Stimulated activated CD8-positive, alpha-beta memory T cell treated with anti-CD3 and anti-CD28 coated beads, Interleukin-15, amount 100 ng/mL, for 1 hour (primary cell): ENCODE results near the gene RILPL1.
"Not testable (repeated sequence)": the region's sequence is repeated elsewhere in the genome, so short reads cannot be mapped to it uniquely, and the experiment has no call there.

Source experiments
- DNase-seq: peaks from one replicate; pipeline ENCODE4 v3.0.0-alpha.2; 2020; ENCODE audit warnings: low read depth

The RILPL1 gene

GRCh38 chr12:123465084-123465483 is 68.4 kb downstream of the RILPL1 start:
- DNase-seq = no peak

GRCh38 chr12:123463174-123463573 is 70.3 kb downstream of the RILPL1 start:
- DNase-seq = not testable (repeated sequence)

GRCh38 chr12:123457980-123458779 is 75.3 kb downstream of the RILPL1 start, which contains the start of gene SNRNP35:
SNRNP35 (plus strand) TSS chr12:123458139; CDS start chr12:123465541, 7,402 bp downstream.
- peak; percentile 77 for DNase-seq

- no peak for DNase-seq
Measured at GRCh38 chr12:123453165-123453564, 80.4 kb downstream of the RILPL1 start.

- not testable (repeated sequence) for DNase-seq
Measured at GRCh38 chr12:123452276-123452550, 81.3 kb downstream of the RILPL1 start.

- no peak for DNase-seq
Measured at GRCh38 chr12:123450636-123451035, 82.9 kb downstream of the RILPL1 start.

GRCh38 chr12:123449856-123450255 is 83.7 kb downstream of the RILPL1 start:
- no peak for DNase-seq

- no peak for DNase-seq
Measured at GRCh38 chr12:123449249-123449733, 84.2 kb downstream of the RILPL1 start.

- DNase-seq = no peak
Measured at GRCh38 chr12:123446333-123446713, 87.2 kb downstream of the RILPL1 start.

- no peak for DNase-seq
Measured at GRCh38 chr12:123445388-123446332, 87.9 kb downstream of the RILPL1 start.

GRCh38 chr12:123444092-123445026 is 89.2 kb downstream of the RILPL1 start:
- DNase-seq = no peak

GRCh38 chr12:123442774-123443173 is 90.7 kb downstream of the RILPL1 start:
- no peak for DNase-seq

- no peak for DNase-seq
Measured at GRCh38 chr12:123441523-123442164, 91.9 kb downstream of the RILPL1 start.

- peak; percentile 83 for DNase-seq
Measured at GRCh38 chr12:123436017-123436964, 97.2 kb downstream of the RILPL1 start, which contains the start of gene RILPL2. RILPL2 (minus strand) TSS chr12:123436684; CDS start chr12:123436420, 264 bp downstream.

GRCh38 chr12:123435636-123436016 is 97.9 kb downstream of the RILPL1 start:
- DNase-seq = no peak

- DNase-seq = no peak
Measured at GRCh38 chr12:123433615-123434014, 99.9 kb downstream of the RILPL1 start.

GRCh38 chr12:123431951-123432817 is 101.3 kb downstream of the RILPL1 start:
- not testable (repeated sequence) for DNase-seq

GRCh38 chr12:123429101-123429500 is 104.4 kb downstream of the RILPL1 start:
- DNase-seq = not testable (repeated sequence)

- no peak for DNase-seq
Measured at GRCh38 chr12:123428591-123428990, 104.9 kb downstream of the RILPL1 start.
